GM20431 (cell line): ENCODE results near the gene MAGI2.

Experiments used
- in situ Hi-C: fragments of 300-500 bp; cut with MseI, MboI; formaldehyde crosslinking; loops from one replicate; pipeline ENCODE4 v1.15.0; 2020; ENCODE audit warnings: low sequenced_read_pairs; ENCODE audit not compliant: unreplicated experiment

Gene MAGI2

DNA sequence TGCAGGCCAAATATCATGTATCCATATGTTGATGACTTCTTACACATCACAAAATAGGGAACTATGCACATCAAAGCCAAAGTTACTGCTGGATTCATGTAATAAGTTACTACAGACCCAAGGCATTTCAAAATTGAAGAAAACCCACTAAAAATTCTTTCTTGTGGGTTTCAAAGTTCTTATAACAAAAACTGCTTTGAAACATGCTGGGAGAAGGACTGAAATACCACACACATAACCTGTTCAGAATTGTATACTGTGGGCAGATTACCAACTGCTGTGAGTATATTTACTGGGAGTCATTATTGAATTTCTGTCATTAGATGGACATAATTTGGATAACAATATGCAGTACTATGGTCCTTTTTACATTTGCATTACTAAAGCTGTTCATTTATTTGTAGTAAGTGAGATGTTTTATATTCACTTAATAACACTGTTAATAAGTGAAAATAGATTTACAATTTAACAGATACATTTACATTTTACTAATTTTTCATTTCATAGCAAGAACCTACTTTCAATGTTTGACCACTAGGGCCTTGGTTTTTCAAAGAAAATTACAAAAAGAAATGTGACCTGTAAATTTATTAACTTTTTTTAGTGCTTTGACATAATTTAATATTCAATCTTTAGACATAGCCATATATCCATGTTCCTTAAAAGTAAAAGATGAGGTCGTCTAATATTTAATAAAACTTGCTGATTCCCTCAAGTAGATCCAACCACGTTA, 132.6 kb downstream of the MAGI2 start:
- in situ Hi-C loops = no loop called here

DNA sequence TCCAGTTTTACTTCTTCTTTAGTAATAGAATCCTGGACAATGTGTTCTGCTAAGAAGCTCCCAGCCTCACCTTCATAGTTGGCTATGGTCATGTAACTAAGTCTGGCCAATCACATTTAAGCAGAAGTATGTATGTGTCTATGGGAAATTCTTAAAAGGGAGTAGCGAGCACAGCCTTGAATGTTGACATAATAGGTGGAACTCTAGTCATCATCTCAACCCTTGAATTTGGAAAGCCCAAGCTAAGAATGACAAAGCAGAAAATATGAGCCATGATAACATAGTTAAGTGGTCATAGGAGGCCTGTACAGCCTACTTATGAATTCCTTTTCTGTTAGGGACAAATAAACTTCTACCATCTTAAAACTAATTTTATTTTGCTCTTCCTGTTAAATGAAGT, 134.1 kb downstream of the MAGI2 start:
- in situ Hi-C loops = no loop called here

DNA sequence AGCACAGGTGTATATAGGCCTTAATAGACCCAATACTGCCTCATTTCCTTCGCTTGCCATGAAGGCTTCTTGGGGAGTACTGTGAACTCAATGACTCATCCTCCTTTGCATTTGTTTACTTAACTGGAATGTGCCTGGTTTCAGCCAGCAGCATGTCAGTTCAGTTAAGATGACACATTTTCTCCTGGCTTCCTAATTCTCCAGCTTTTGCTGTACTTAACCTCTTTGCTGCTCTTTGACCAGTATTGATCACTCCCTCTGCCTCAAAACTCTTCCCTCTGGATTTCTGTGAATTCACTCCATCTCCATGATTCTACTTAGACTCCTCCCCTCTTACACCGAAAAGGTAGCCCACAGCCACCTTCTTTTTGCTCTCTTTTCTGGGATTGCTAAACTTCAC, 135.7 kb downstream of the MAGI2 start:
- in situ Hi-C loops = no loop called here

DNA sequence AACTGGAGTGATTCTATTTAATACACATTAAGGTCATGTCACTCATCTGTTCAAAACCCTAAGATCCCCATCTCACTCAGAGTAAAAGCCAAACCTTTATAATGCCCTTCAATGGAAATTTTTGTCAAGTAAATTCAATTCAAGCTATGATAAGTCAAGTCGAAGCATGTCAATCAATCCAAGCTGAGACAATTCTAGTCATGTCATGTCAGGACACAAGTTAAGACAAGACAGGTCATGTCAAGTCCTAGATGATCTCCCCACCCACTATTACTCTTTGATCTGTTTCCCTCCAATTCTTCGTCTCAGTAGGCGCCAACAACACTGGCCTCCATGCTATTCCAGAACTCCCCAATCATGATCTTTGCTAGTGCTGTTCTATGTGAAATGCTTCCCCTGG, 141.4 kb downstream of the MAGI2 start:
- in situ Hi-C loops = no loop called here

DNA sequence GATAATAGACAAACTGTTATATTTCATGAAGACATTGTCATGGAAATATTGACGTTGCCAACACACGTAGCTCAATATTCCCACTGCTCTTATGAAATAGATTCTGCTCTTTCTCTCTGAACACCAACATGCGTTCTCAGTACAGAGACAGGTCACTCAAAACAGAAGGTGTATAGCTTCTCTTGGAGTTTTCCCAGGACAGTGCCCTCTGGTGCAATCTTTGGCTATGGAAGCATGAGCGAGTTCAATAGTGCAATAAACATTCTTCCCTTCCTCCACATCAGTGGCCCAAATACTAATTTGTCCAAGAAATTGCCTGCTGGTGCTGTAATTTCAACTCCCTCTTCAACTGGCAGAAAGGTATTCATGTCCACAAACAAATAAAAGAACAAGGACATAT, 145.3 kb downstream of the MAGI2 start:
- in situ Hi-C loops = no loop called here

DNA sequence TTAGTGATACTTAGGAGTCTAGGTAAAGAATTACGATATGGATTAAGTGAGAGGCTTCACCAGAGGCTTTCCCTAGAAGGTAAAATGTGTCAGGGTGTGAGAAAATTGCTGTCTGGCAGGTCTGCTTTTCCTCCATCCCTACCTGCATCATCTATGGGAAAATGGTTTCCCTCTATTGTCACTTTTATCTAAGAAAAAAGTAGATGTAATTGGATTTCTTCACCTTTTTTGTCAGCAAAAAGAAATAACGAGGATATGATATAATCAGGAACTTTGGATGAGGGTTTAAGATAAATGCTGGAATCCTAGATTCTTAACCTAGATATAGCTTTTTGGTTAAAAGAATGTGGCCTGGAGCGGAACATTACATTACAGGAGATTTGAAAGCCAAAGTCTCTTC, 146.1 kb downstream of the MAGI2 start:
- in situ Hi-C loops = no loop called here

DNA sequence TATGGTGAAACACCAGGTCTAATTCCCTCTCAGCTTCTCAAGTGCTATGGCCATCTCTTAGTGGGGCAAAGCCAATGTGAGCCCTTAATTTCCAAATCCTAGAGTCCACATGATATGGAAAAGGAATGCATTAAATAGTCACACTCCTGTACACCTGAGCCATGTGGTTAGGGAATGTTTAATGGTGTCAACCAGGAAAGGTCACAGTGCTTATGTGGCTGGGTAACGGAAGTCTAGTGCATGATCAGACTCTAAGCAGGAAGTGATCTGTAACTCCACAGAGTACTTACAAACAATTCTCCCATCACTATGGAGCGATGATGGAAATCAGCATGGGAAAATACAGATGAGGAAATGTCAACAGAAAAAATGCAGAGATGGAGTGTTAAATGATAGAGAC, 148.8 kb downstream of the MAGI2 start:
- in situ Hi-C loops = no loop called here

DNA sequence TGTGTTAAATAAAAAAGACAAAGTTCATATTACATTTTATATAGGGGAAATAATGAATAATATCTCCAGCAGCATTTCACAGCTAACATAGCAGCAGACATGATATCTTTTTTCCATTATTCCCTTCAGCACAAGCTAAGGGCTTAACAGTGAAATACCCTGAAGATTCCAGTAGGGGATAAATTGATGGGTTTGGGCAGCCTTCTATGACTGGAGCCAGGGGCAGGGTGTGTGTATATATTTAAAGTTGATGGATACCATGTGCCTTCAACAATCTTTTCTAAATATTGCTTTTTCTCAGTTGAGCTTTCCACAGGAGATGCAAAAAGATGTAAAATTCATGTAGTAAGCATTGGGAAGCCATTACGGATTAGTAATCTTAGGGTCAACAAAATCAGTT, 151.2 kb downstream of the MAGI2 start:
- in situ Hi-C loops = no loop called here

DNA sequence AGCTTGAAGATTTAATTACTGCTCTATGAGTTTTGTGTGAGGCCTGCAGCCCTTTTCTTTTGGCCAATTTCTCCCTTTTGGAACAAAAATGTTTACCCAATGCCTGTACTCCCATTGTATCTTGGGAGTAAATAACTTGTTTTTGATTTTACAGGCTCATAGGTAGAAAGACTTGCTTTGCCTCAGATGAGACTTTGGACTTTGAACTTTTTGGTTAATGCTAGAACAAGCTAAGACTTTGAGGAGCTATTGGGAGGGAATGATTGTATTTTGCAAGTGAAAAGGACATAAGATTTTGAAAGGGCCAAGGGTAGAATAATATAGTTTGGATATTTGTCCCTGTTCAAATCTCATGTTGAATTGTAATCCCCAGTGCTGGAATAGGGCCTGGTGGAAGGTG, 152.0 kb downstream of the MAGI2 start:
- in situ Hi-C loops = no loop called here

DNA sequence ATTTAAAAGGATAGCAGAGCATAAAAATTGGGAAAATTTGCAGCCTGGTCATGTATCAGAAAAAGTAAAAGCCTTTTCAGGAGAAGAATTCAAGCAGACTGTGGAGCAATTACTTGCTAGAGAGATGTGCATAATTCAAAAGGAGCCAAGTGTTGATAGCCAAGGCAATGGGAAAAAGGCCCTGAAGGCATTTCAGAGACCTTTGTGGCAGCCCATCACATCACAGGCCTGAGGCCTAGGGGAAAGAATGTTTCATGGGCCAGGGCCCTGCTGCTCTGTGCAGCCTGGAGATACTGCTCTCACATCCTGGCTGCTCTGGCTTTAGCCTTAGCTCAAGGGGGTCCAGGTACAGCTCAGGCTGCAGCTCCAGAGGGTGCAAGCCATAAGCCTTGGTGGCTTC, 152.9 kb downstream of the MAGI2 start:
- in situ Hi-C loops = no loop called here

DNA sequence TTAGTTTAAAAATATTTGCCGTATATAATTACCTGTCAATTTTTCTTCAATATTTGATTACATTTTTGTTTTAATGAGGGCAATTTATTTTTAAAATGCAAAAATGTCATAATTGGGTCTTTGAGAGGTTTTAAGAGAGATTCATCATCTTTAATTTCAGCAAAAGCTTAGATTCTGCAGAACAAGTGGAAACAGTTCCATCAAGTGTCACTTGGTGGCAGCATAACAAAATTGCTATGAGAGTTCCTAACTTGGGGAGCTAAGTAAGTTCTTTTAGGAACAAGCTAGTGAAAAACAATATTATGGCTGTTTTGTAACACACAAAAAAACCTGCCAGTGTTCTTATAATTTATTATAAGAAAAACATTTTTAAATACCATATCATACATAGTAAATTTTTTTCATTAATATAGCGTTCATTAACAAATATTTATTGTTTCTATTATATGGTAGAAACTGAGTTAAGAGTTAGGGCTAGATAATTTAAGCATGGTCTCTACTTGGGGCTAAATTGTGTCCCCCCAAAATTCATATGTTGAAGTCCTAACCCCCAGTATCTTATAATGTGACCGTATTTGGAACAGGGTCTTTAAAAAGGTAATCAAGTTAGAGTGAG, 155.2 kb downstream of the MAGI2 start:
- in situ Hi-C loops = no loop called here

DNA sequence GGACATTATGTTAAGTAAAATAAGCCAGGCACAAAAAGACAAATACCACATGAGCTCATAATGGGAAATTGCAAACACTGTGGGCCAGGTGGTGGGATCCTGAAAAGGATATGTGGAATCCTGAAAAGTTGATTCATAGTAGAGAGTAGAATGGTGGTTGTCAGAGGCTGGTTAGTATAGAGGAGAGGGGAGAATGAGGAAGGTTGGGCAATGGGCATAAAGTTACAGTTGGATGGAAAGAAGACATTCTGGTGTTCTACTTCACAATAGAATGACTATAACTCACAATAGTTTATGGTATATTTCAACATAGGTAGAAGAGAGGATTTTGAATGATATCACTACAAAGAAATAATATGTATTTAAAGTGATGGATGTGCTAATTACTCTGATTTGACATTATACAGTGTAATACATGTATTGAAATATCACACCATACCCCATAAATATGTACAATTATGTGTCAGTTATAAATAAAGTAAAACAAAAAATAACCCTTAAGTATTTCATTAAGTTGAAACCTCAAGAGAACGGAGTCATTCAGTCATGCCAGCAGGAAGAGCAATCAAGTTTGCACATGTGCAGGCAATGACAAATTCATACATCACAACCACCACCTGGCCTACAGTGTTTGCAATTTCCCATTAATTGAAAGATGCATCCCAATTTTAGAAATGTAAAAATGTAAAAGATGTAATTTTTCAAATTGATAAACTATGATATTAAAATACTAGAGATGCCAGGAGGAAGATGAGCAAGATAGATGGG, 156.7 kb downstream of the MAGI2 start:
- in situ Hi-C loops = no loop called here

DNA sequence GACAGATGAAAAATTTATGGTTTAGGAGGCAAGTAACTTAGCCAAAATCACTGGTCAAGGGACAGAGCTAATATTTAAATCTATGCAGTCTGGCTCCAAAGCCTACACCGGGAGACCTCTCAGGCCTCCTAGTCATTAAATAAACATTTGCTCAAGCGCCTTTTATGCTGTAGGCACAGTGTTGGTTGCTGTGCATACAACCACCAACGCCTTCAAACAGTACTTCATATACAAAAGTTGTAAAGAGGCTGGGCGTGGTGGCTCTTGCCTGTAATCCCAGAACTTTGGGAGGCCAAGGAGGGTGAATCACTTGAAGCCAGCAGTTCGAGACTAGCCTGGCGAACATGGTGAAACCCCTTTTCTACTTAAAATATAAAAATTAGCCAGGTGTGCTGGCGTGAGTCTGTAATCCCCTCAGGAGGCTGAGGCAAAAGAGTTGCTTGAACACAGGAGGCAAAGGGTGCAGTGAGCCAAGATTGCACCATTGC, 159.8 kb downstream of the MAGI2 start:
- in situ Hi-C loops = no loop called here

DNA sequence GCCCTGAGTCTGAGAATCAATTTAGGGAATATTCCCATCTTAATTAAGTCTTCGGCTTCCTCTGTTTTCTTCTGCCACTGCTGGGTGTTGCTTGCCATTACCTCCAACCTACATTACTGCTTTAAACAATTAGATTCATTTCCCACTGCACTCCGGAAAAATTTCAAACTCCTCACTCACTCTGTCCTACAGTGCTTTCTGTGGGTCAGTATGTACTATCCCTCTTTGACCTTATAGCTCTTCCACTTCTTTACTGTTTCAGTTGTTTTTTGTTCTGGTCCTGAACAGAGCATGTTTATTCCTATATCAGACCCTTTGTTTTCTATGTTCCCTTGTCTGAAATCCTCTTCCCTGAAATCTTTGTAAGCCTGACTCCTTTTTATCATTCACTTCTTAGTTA, 160.6 kb downstream of the MAGI2 start:
- in situ Hi-C loops = no loop called here

DNA sequence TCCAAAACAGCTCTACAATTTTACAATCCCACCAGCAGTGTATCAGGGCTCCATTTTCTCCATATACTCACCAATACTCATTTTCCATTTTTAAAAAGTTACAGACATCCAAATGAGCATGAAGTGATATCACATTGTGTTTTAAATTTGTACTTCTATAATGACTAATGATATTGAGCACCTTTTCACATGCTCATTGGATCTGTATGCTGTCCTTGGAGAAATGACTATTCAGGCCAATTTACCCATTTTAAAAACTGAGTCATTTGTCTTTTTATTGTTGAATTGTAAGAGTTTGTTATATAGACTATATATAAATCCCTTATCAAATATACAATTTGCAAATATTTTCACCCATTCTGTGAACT, 162.0 kb downstream of the MAGI2 start:
- in situ Hi-C loops = no loop called here

DNA sequence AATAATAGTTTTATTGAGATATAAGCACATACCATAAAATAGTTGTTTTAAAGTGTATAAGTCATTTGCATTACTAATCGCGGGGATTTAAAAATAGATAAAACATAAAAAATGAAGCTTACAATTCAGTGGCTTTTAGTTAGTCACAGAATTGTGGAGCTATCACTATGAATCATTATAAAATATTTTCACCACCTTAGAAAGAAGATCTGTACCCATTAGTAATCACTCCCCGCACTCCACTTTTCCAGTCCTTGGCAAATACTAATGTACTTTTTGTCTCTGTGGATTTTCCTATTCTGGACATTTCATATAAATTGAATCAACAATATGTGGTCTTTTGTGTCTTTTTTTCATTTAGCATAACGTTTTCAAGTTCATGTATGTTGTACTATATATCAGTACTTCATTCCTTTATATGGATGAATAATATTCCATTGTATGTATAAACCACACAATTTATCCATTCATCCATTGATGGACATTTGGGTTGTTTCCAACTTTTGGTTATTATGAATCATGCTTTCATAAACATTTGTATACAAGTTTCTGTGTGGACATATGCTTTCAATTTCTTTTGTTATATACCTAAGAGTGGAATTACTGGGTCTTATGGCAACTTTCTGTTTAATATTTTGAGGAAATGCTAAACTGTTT, 162.5 kb downstream of the MAGI2 start:
- in situ Hi-C loops = no loop called here

DNA sequence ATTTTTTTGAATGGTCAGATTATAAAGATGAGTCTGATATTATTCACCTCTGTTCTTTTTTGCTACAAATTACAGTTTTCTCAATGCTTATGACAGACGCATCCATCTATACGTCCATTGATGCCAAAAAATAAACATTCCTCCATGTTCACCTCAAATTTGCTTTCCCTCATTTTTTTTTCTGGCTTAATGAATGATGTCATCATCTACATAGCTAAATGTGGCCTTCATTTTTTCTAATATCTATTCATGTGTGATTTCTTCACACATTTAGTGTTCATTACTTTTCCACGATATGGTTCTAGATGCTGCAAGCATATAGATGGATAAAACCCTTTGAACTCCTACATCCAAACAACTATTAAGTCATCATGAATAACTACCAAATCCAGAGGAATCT, 163.1 kb downstream of the MAGI2 start:
- in situ Hi-C loops = no loop called here

DNA sequence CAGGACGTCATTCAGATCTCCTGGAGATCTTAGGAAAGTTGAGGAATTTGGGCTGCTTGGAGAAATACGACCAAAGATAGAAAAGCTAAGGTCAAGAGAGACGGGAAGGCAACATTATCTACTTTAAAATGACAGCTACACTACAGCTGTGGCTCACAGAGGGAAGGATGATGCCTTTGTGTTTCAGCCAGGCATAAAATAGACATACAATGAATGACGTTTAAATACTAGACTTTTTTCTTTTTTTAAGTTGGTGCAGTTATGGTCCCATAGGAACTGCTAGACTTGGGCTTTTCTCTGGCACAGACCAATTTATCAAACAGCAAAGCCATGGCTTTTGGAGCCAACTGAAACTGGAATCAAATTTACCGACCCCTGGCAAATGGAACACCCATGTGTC, 164.8 kb downstream of the MAGI2 start:
- in situ Hi-C loops = no loop called here

DNA sequence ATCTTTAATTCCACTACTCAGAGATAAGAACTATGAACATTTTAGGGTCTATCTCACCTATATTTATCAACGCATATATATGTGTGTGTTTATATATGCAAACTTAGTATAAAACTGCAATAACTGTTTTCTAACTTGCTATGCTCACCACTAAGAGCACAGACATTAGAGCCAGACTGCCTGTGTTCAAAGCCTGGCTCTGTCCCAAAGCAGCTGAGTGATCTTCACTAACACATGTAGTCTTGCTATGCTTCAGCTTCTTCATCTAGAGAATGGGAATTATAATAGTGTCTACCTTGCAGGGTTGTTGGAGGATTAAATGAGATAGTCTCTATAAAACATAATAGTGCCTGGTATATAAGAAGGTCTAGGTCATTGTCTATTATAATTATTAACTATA, 165.5 kb downstream of the MAGI2 start:
- in situ Hi-C loops = no loop called here

DNA sequence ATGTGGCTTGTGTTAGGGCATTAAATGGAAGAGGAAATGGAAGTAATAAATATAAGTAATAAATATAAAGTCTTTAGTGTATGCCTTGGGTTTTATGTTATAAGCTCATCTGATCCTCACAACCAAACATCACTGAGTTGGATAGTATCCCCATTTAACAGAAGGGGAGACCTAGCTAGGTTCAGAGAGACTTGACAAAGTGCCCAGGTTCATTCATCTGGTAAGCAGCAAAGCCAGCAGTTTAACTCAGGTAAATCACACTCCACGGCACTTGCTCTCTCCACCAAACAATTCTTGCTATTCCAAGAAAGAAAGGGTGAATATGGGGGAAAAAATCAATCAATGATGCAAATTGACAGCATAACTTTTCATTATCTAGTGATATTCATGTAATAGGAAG, 167.3 kb downstream of the MAGI2 start:
- in situ Hi-C loops = no loop called here

DNA sequence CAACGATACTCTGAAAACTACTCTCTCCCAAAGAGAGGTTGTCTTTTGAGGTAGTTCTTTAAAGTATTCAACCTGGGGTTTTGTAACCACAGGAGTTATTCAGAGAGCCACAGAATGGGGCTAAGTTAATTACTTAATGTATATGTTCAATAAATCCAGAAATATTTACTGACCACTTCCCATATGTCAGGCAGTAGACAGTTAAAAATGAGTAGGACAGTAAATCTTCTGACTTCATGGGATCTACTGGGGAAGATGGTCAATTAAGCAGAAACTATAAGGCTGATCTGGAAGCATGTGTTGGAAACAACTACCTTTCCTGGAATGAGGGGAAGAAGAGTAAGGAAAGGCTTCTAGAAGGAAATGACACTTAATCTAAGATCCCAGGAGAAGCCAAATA, 167.7 kb downstream of the MAGI2 start:
- in situ Hi-C loops = no loop called here
